Gastrocnemius medialis (tissue), 4 donors: ENCODE data around the gene ENC1.

Experiments
- CTCF ChIP-seq, 5 experiments: fragments of 450-650 bp in 3 of 5; fragments of 200-600 bp in 2 of 5; sonication (generic) in 2 of 5; IDR thresholded peaks in 4 of 5; conservative IDR thresholded peaks in 1 of 5; 1 replicate in 4 of 5; 2 replicates in 1 of 5; pipeline ENCODE4 v1.5.1; 2016 to 2019; ENCODE audit warnings: antibody characterized with exemption in 5 of 5, mild to moderate bottlenecking in 3 of 5, moderate library complexity in 3 of 5
- POLR2A ChIP-seq, 2 donors: fragments of 450-650 bp; IDR thresholded peaks; one replicate each; pipeline ENCODE4 v1.6.1; 2017; ENCODE audit warnings: antibody characterized with exemption in 2 of 2, mild to moderate bottlenecking in 2 of 2, moderate library complexity in 2 of 2

GRCh38 chr5:74627646-74628279, 12.8 kb downstream of the ENC1 start:
- TF ChIP-seq POLR2A (IDR thresholded peaks at IDR 0.05), result no peak
- TF ChIP-seq CTCF (IDR thresholded peaks at IDR 0.05 in 4 of 5, conservative IDR thresholded peaks at IDR 0.05 in 1 of 5), result no peak
